Gastrocnemius medialis (tissue), 4 donors: ENCODE data around the gene RPS6KC1. TPM values are rescaled to one million over a fixed set of nuclear protein-coding genes. Genes with fewer than 3 reads are reported as not detected.

Source experiments
- ATAC-seq, 2 donors: fragments of 150-250 bp; one replicate each; pipeline ENCODE4 v1.9.1; 2016
- DNase-seq, 2 donors: peaks; one replicate each; pipeline ENCODE4 v3.0.0-alpha.2; 2019
- H3K27ac ChIP-seq, 4 donors: fragments of 200-600 bp; sonication (generic); 1 replicate in 1 of 4; 2 replicates in 3 of 4; pipeline ENCODE4 v1.5.1; 2016 to 2018; ENCODE audit warnings: mild to moderate bottlenecking in 2 of 4, moderate library complexity in 1 of 4
- H3K27me3 ChIP-seq, 3 donors: fragments of 200-600 bp; sonication (generic) in 2 of 3; 1 replicate in 1 of 3; 2 replicates in 2 of 3; pipeline versions ENCODE4 v1.5.1 to v1.6.0; 2016 to 2019; ENCODE audit warnings: mild to moderate bottlenecking in 1 of 3, moderate library complexity in 1 of 3
- H3K36me3 ChIP-seq, 2 donors: fragments of 200-600 bp; sonication (generic) in 1 of 2; one replicate each; pipeline ENCODE4 v1.5.1; 2017 to 2018
- H3K4me1 ChIP-seq, 2 donors: fragments of 200-600 bp; sonication (generic) in 1 of 2; one replicate each; pipeline ENCODE4 v1.5.1; 2016 to 2017; ENCODE audit warnings: mild to moderate bottlenecking in 2 of 2
- H3K4me3 ChIP-seq, 4 donors: fragments of 200-600 bp; sonication (generic) in 3 of 4; 1 replicate in 1 of 4; 2 replicates in 3 of 4; pipeline ENCODE4 v1.5.1; 2016 to 2019; ENCODE audit warnings: mild to moderate bottlenecking in 2 of 4
- H3K9me3 ChIP-seq, 3 donors: fragments of 200-600 bp; sonication (generic) in 2 of 3; 1 replicate in 1 of 3; 2 replicates in 2 of 3; pipeline ENCODE4 v1.5.1; 2016 to 2019
- POLR2A ChIP-seq, 2 donors: fragments of 450-650 bp; IDR thresholded peaks; one replicate each; pipeline ENCODE4 v1.6.1; 2017; ENCODE audit warnings: antibody characterized with exemption in 2 of 2, mild to moderate bottlenecking in 2 of 2, moderate library complexity in 2 of 2
- in situ Hi-C, 4 donors: fragments of 200-750 bp; cut with MboI; loops; one replicate each; pipeline versions ENCODE4 v1.15.0 to v1.8.0; 2017; ENCODE audit warnings: low sequenced_read_pairs in 4 of 4
- intact Hi-C: fragments of 100-400 bp; cut with DNase I; formaldehyde crosslinking; loops from one replicate; pipeline ENCODE4 v1.15.1; 2023; ENCODE audit warnings: low total_unique reads
- total RNA-seq, 4 donors: library from RNA; depleted of rRNA; stranded (reverse); fragments of >200 nt; gene quantifications; one replicate each; pipeline versions ENCODE4 v1.1.0 to v1.2.3, GENCODE V29; 2016
- TF ChIP-seq, protein P1 (sequence below), 5 experiments: fragments of 450-650 bp in 3 of 5; fragments of 200-600 bp in 2 of 5; sonication (generic) in 2 of 5; IDR thresholded peaks in 4 of 5; conservative IDR thresholded peaks in 1 of 5; 1 replicate in 4 of 5; 2 replicates in 1 of 5; pipeline ENCODE4 v1.5.1; 2016 to 2019; ENCODE audit warnings: antibody characterized with exemption in 5 of 5, mild to moderate bottlenecking in 3 of 5, moderate library complexity in 3 of 5

Gene RPS6KC1
- total RNA-seq, 4 donors from 2014 or later: 14.5 to 22.2 (median 16.2) TPM

DNA sequence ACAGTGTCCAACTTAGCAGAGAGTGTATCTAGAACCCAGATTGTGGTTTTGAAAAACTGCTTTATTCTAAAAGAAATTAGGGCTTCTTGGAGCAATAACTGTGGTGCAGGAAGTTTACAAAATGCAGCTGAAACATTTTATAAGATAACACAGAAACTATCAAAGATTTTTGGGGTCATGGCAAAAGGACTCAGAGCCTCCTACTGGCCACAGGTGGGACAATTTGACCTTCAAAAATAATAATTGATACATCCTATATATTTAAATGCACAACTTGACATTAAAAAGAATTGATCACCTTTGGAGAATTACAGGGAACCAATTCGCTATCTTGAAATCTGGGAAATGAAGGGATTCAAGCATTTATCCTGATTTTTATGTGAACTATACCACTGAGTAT lies 235.2 kb downstream of the RPS6KC1 start:
- no peak overlapping the region for H3K27ac ChIP-seq
- intact Hi-C loops (no loop called here), in situ Hi-C loops (no loop called here)
- H3K36me3 ChIP-seq: no peaks in the 10 kb centered on the region
- TF ChIP-seq, protein P1, sequence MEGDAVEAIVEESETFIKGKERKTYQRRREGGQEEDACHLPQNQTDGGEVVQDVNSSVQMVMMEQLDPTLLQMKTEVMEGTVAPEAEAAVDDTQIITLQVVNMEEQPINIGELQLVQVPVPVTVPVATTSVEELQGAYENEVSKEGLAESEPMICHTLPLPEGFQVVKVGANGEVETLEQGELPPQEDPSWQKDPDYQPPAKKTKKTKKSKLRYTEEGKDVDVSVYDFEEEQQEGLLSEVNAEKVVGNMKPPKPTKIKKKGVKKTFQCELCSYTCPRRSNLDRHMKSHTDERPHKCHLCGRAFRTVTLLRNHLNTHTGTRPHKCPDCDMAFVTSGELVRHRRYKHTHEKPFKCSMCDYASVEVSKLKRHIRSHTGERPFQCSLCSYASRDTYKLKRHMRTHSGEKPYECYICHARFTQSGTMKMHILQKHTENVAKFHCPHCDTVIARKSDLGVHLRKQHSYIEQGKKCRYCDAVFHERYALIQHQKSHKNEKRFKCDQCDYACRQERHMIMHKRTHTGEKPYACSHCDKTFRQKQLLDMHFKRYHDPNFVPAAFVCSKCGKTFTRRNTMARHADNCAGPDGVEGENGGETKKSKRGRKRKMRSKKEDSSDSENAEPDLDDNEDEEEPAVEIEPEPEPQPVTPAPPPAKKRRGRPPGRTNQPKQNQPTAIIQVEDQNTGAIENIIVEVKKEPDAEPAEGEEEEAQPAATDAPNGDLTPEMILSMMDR (IDR thresholded peaks at IDR 0.05 in 4 of 5, conservative IDR thresholded peaks at IDR 0.05 in 1 of 5): no peak
- no peak for TF ChIP-seq POLR2A (IDR thresholded peaks at IDR 0.05)
- DNase-seq (no peak), ATAC-seq (no peak)
- no peaks in the 10 kb centered on the region for H3K4me1 ChIP-seq
- no peaks in the 10 kb centered on the region for H3K27me3 ChIP-seq
- H3K9me3 ChIP-seq: no peaks in the 10 kb centered on the region
- no peak overlapping the region for H3K4me3 ChIP-seq

DNA sequence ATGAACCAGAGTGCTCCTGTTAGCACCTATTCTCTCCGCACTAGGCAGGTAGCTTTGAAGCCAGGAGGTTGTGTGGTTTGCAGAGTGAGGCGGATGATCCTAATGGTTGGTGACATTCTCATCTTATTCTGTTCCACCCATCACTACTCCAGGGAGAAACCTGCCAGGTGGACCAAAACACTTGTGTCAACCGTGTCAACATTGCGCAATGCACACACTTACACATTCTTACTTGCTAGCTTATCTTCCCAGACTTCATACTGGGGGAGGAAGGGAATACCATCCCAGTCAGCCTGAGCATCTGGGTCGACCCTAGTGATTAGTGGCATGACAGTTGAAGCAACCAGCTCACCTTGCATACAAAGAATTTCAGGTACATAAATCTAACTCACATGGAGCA lies 236.9 kb downstream of the RPS6KC1 start:
- no peak for ATAC-seq
- intact Hi-C loops (no loop called here), in situ Hi-C loops (no loop called here)
- Histone ChIP-seq H3K4me3 (no peak overlapping the region), H3K27me3 (no peaks in the 10 kb centered on the region), H3K9me3 (no peaks in the 10 kb centered on the region), H3K36me3 (no peaks in the 10 kb centered on the region), H3K4me1 (no peaks in the 10 kb centered on the region), H3K27ac (no peak overlapping the region)
- no peak for TF ChIP-seq POLR2A (IDR thresholded peaks at IDR 0.05)
- TF ChIP-seq, protein P1 (IDR thresholded peaks at IDR 0.05 in 4 of 5, conservative IDR thresholded peaks at IDR 0.05 in 1 of 5): no peak
- DNase-seq: no peak

DNA sequence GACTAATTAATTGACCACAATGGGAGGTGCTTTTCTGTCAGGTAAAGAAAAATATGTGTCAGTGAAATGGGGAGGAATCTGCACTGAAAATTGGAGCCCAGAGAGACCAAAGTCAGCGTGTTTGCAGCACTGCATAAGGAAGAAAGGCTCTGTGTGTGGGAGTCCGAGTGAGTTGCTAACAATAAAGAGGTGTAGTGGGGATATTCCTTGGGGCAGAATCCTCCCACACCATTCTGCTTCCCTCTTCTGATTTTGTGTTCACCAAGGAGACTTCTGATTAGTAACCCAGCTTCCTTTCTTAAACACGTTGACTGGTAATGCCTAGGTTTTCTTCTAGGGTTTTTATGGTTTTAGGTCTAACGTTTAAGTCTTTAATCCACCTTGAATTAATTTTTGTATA lies 240.5 kb downstream of the RPS6KC1 start:
- Histone ChIP-seq H3K27ac (no peak overlapping the region), H3K27me3 (no peaks in the 10 kb centered on the region), H3K36me3 (no peaks in the 10 kb centered on the region), H3K9me3 (no peaks in the 10 kb centered on the region), H3K4me1 (no peaks in the 10 kb centered on the region), H3K4me3 (no peak overlapping the region)
- in situ Hi-C loops (no loop called here), intact Hi-C loops (no loop called here)
- ATAC-seq: no peak
- no peak for TF ChIP-seq POLR2A (IDR thresholded peaks at IDR 0.05)
- TF ChIP-seq, protein P1 (IDR thresholded peaks at IDR 0.05 in 4 of 5, conservative IDR thresholded peaks at IDR 0.05 in 1 of 5): no peak
- DNase-seq: no peak

DNA sequence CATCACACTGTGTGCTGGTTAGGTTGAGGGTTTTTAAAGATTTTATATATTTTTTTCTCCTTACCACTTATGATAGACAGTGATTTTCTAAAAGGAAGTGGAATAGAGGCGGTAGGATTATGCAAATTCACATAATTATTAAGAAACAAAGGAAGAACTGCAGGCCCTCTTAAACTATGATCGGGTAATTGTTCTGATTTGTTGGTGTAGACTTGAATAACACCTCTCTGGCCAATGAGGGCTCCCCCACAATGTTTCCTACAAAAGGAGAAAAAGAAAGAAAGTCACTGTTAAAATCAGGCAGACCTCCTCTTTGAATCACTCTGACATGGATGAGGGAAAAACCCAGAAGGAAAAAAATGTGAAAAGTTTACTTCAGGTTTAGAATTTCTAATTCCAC lies 241.6 kb downstream of the RPS6KC1 start:
- intact Hi-C loops (no loop called here), in situ Hi-C loops (no loop called here)
- H3K4me3 ChIP-seq: no peak overlapping the region

More for the DNA sequence above, 241.6 kb downstream of the RPS6KC1 start:
- peaks cover 0 to 3% of the 10 kb centered on the region in 2 donors for H3K36me3 ChIP-seq
- DNase-seq (no peak), ATAC-seq (no peak)
- H3K27me3 ChIP-seq: no peaks in the 10 kb centered on the region
- no peaks in the 10 kb centered on the region for H3K4me1 ChIP-seq
- no peak overlapping the region for H3K27ac ChIP-seq
- no peaks in the 10 kb centered on the region for H3K9me3 ChIP-seq
- no peak for TF ChIP-seq POLR2A (IDR thresholded peaks at IDR 0.05)
- TF ChIP-seq, protein P1 (IDR thresholded peaks at IDR 0.05 in 4 of 5, conservative IDR thresholded peaks at IDR 0.05 in 1 of 5): no peak
